Caco-2 (cell line): Measurements from ENCODE around the gene SF3A2. TPM values are rescaled to one million over a fixed set of nuclear protein-coding genes. Genes with fewer than 3 reads are reported as not detected.

Experiments used
- BruUV-seq: library from RNA; stranded (reverse); fragments of 400-500 nt; replicated peaks from 2 replicates; lab custom pipeline; 2021; lab: Mats Ljungman, UMichigan
- CTCF ChIA-PET: fragments of 300-600 bp; sonication (Branson Sonifier 250); formaldehyde crosslinking; loops from one replicate; lab custom pipeline; 2022; ENCODE audit warnings: antibody characterized with exemption; lab: Charles Lee
- POLR2A ChIA-PET: fragments of 300-600 bp; sonication (Branson Sonifier 250); formaldehyde crosslinking; loops from one replicate; lab custom pipeline; 2022; ENCODE audit warnings: antibody characterized with exemption; lab: Charles Lee
- DNase-seq, 2 experiments: peaks; one replicate each; pipeline versions ENCODE4 v3.0.0 to v3.0.0-alpha.2; 2020 to 2022
- H3K27me3 ChIP-seq: replicated peaks from 2 replicates; pipeline ENCODE4 v1.6.0; 2011; ENCODE audit warnings: low read length; ENCODE audit not compliant: control insufficient read depth, insufficient read depth
- H3K36me3 ChIP-seq: 2 replicates; pipeline ENCODE4 v1.5.1; 2011; ENCODE audit warnings: low read length; ENCODE audit not compliant: control insufficient read depth, insufficient read depth
- H3K4me1 ChIP-seq: fragments of 250-450 bp; sonication (Bioruptor Pico); 2 replicates; pipeline ENCODE4 v1.5.1; 2020; ENCODE audit warnings: mild to moderate bottlenecking
- H3K4me3 ChIP-seq: 2 replicates; pipeline ENCODE4 v1.5.1; 2011; ENCODE audit warnings: low read depth, mild to moderate bottlenecking, control low read depth, low read length
- H3K9me3 ChIP-seq: fragments of 250-450 bp; sonication (Bioruptor Pico); 2 replicates; pipeline ENCODE4 v1.5.1; 2020; ENCODE audit warnings: mild to moderate bottlenecking, moderate library complexity
- H3K27ac Mint-ChIP-seq: one replicate; pipeline ENCODE4 v1.8.0; 2022; ENCODE audit warnings: mixed read lengths; ENCODE audit not compliant: unreplicated experiment
- H3K27me3 Mint-ChIP-seq: one replicate; pipeline ENCODE4 v1.8.0; 2022; ENCODE audit warnings: mixed read lengths; ENCODE audit not compliant: insufficient read depth, unreplicated experiment
- H3K36me3 Mint-ChIP-seq: one replicate; pipeline ENCODE4 v1.8.0; 2022; ENCODE audit warnings: mild to moderate bottlenecking, mixed read lengths; ENCODE audit not compliant: insufficient read depth, unreplicated experiment
- H3K4me1 Mint-ChIP-seq: one replicate; pipeline ENCODE4 v1.8.0; 2022; ENCODE audit warnings: low read depth, mixed read lengths; ENCODE audit not compliant: unreplicated experiment
- H3K4me3 Mint-ChIP-seq: one replicate; pipeline ENCODE4 v1.8.0; 2022; ENCODE audit warnings: mild to moderate bottlenecking, moderate library complexity, mixed read lengths; ENCODE audit not compliant: unreplicated experiment
- H3K9me3 Mint-ChIP-seq: one replicate; pipeline ENCODE4 v1.8.0; 2022; ENCODE audit warnings: mixed read lengths; ENCODE audit not compliant: unreplicated experiment
- CTCF ChIP-seq, 2 experiments: fragments of 200-600 bp in 1 of 2; IDR thresholded peaks; 1 replicate in 1 of 2; 2 replicates in 1 of 2; pipeline versions ENCODE4 v1.5.1 to v1.8.0; 2011 to 2022; ENCODE audit warnings: antibody characterized with exemption in 1 of 2, control low read depth in 1 of 2, inconsistent platforms in 1 of 2, low read depth in 1 of 2, low read length in 1 of 2, mild to moderate bottlenecking in 1 of 2, moderate library complexity in 1 of 2; ENCODE audit not compliant: insufficient read depth in 1 of 2, severe bottlenecking in 1 of 2, unreplicated experiment in 1 of 2
- intact Hi-C: fragments of 100-400 bp; cut with micrococcal nuclease; formaldehyde crosslinking; loops from one replicate; pipeline ENCODE4 v1.10.0; 2022; ENCODE audit not compliant: unreplicated experiment
- total RNA-seq: library from RNA; stranded (reverse); gene quantifications from 2 replicates; pipeline ENCODE4 v1.2.3, GENCODE V29; 2022

SF3A2 gene
- total RNA-seq, 1 experiment from 2014 or later, result 129 TPM

- H3K27me3 Mint-ChIP-seq, result no peaks in the 10 kb centered on the region
- Histone ChIP-seq H3K4me3 (no peak overlapping the region), H3K27me3 (no peaks in the 10 kb centered on the region), H3K4me1 (no peaks in the 10 kb centered on the region), H3K36me3 (no peaks in the 10 kb centered on the region; the same call in 1 of the 2 replicates), H3K9me3 (no peaks in the 10 kb centered on the region)
- H3K4me1 Mint-ChIP-seq, result no peaks in the 10 kb centered on the region
- H3K4me3 Mint-ChIP-seq, result no peak overlapping the region
- peaks cover 74% of the 10 kb centered on the region for H3K36me3 Mint-ChIP-seq
- no peaks in the 10 kb centered on the region for H3K9me3 Mint-ChIP-seq
- CTCF ChIA-PET, result no interaction called here
- BruUV-seq, result no TSS peak
- POLR2A ChIA-PET, result no interaction called here
- DNase-seq, result no peak
- H3K27ac Mint-ChIP-seq, result no peak overlapping the region
- intact Hi-C loops, result no loop called here
- TF ChIP-seq CTCF (IDR thresholded peaks at IDR 0.05; ENCODE audit: insufficient read depth in 1 of 2, low read depth in 1 of 2, low read length in 1 of 2, severe bottlenecking in 1 of 2, unreplicated experiment in 1 of 2), result no peak
These were observed 13.5 kb downstream of the SF3A2 start for GRCh38 chr19:2249880-2250765.

GRCh38 chr19:2250766-2251105, 14.1 kb downstream of the SF3A2 start:
- Mint-ChIP-seq H3K27ac (no peak overlapping the region), H3K4me1 (no peaks in the 10 kb centered on the region), H3K4me3 (no peak overlapping the region), H3K27me3 (no peaks in the 10 kb centered on the region), H3K36me3 (peaks cover 68% of the 10 kb centered on the region), H3K9me3 (no peaks in the 10 kb centered on the region)
- Histone ChIP-seq H3K36me3 (no peaks in the 10 kb centered on the region; the same call in 1 of the 2 replicates), H3K4me3 (no peak overlapping the region), H3K27me3 (no peaks in the 10 kb centered on the region), H3K4me1 (no peaks in the 10 kb centered on the region), H3K9me3 (no peaks in the 10 kb centered on the region)
- intact Hi-C loops, result no loop called here
- TF ChIP-seq CTCF (IDR thresholded peaks at IDR 0.05; ENCODE audit: insufficient read depth in 1 of 2, low read depth in 1 of 2, low read length in 1 of 2, severe bottlenecking in 1 of 2, unreplicated experiment in 1 of 2), result no peak
- CTCF ChIA-PET, result no interaction called here
- DNase-seq, result no peak
- POLR2A ChIA-PET, result no interaction called here
- no TSS peak for BruUV-seq

- H3K27ac Mint-ChIP-seq, result no peak overlapping the region
- no peaks in the 10 kb centered on the region for H3K4me1 Mint-ChIP-seq
- H3K27me3 Mint-ChIP-seq, result no peaks in the 10 kb centered on the region
- no peaks in the 10 kb centered on the region; the same call in 1 of the 2 replicates for H3K36me3 ChIP-seq
- H3K27me3 ChIP-seq, result no peaks in the 10 kb centered on the region
- no peak overlapping the region for H3K4me3 Mint-ChIP-seq
- H3K9me3 Mint-ChIP-seq, result no peaks in the 10 kb centered on the region
- H3K36me3 Mint-ChIP-seq, result peaks cover 62% of the 10 kb centered on the region
- DNase-seq, result no peak
- CTCF ChIA-PET, result no interaction called here
- no peaks in the 10 kb centered on the region for H3K9me3 ChIP-seq
- no peaks in the 10 kb centered on the region for H3K4me1 ChIP-seq
- no TSS peak for BruUV-seq
- intact Hi-C loops, result no loop called here
- no peak for TF ChIP-seq CTCF (IDR thresholded peaks at IDR 0.05; ENCODE audit: insufficient read depth in 1 of 2, low read depth in 1 of 2, low read length in 1 of 2, severe bottlenecking in 1 of 2, unreplicated experiment in 1 of 2)
- no peak overlapping the region for H3K4me3 ChIP-seq
- POLR2A ChIA-PET, result no interaction called here
These were observed 14.8 kb downstream of the SF3A2 start for GRCh38 chr19:2251106-2252054.
